ENCODE results near the gene ATF1.
"Not testable (repeated sequence)": the region's sequence is repeated elsewhere in the genome, so short reads cannot be mapped to it uniquely, and the experiment has no call there.

The ATF1 gene

DNA sequence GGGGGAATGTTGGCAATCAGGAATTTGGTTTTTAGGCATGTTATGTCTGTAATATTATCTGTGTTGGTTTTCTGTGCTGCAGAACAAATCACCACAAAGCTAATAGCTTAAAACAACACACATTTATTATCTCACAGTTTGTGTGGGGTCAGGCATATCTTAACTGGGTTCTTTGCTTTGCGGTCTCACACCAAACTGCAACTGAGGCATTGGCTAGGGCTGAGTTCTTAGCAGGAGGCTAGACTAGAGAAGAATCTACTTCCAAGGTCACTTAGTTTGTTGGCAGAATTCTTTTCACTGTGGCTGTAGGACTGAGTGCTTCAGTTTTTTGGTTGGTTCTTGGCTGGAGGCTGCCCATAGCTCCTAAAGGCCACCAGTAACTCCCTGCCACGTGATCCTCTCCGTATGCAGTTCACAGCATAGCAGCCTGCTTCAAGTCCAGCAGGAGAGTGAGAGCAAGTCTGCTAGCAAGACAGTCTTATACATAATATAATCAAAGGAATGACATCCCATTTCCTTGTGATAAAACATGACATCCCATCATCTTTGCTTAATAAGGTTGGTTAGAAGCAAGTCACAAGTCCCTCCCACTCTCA lies 21.6 kb downstream of the ATF1 start:
- Mint-ChIP-seq H3K36me3 (ENCODE audit: insufficient read depth) (peaks cover 20% of the 10 kb centered on the region), H3K4me3 (no peak overlapping the region), H3K4me1 (peaks cover 17% of the 10 kb centered on the region), H3K27me3 (no peaks in the 10 kb centered on the region), H3K9me3 (no peaks in the 10 kb centered on the region), H3K27ac (ENCODE audit: low read depth) (no peak overlapping the region)
- ATAC-seq (replicated peaks; ENCODE audit: extremely low read depth, poor library complexity, severe bottlenecking) (no peak), DNase-seq (ENCODE audit: low spot score in 2 of 2) (no peak)

GRCh38 chr12:50786498-50787231 lies 22.8 kb downstream of the ATF1 start:
- peaks cover 12% of the 10 kb centered on the region for H3K36me3 Mint-ChIP-seq (ENCODE audit: insufficient read depth)
- no peak for ATAC-seq (replicated peaks; ENCODE audit: extremely low read depth, poor library complexity, severe bottlenecking)
- H3K27me3 Mint-ChIP-seq = no peaks in the 10 kb centered on the region
- H3K9me3 Mint-ChIP-seq = no peaks in the 10 kb centered on the region
- DNase-seq (ENCODE audit: low spot score in 2 of 2) = no peak
- H3K27ac Mint-ChIP-seq (ENCODE audit: low read depth) = no peak overlapping the region
- no peak overlapping the region for H3K4me3 Mint-ChIP-seq
- H3K4me1 Mint-ChIP-seq = peaks cover 29% of the 10 kb centered on the region

- no peak overlapping the region for H3K27ac Mint-ChIP-seq (ENCODE audit: low read depth)
- peaks cover 34% of the 10 kb centered on the region for H3K4me1 Mint-ChIP-seq
Measured at GRCh38 chr12:50787618-50788017, 23.7 kb downstream of the ATF1 start.

GRCh38 chr12:50788561-50788960 lies 24.7 kb downstream of the ATF1 start:
- Mint-ChIP-seq H3K36me3 (ENCODE audit: insufficient read depth) (peaks cover 5% of the 10 kb centered on the region), H3K4me3 (no peak overlapping the region), H3K9me3 (no peaks in the 10 kb centered on the region), H3K27ac (ENCODE audit: low read depth) (no peak overlapping the region), H3K27me3 (no peaks in the 10 kb centered on the region), H3K4me1 (peaks cover 34% of the 10 kb centered on the region)
- no peak for DNase-seq (ENCODE audit: low spot score in 2 of 2)
- ATAC-seq (replicated peaks; ENCODE audit: extremely low read depth, poor library complexity, severe bottlenecking) = no peak

More at GRCh38 chr12:50787618-50788017, 23.7 kb downstream of the ATF1 start:
- ATAC-seq (replicated peaks; ENCODE audit: extremely low read depth, poor library complexity, severe bottlenecking) (no peak), DNase-seq (ENCODE audit: low spot score in 2 of 2) (no peak)
- H3K36me3 Mint-ChIP-seq (ENCODE audit: insufficient read depth) = peaks cover 7% of the 10 kb centered on the region
- H3K4me3 Mint-ChIP-seq = no peak overlapping the region
- H3K27me3 Mint-ChIP-seq = no peaks in the 10 kb centered on the region
- H3K9me3 Mint-ChIP-seq = no peaks in the 10 kb centered on the region

DNA sequence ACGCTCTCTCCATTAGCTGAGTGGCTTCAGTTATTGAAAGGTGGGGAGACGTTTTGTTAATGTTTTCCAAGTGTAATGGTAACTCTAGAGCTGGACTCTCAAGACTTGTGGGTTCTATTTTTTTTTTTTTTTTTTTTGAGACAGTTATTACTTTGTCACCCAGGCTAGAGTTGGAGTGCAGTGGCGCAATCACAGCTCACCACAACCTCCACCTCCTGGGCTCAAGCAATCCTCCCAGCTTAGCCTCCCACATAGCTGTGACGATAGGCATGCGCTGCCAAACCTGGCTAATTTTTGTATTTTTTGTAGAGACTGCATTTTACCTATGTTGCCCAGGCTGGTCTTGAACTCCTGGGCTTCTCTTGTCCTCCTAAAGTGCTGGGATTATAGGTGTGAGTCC lies 26.2 kb downstream of the ATF1 start:
- Mint-ChIP-seq H3K27me3 (no peaks in the 10 kb centered on the region), H3K4me3 (no peak overlapping the region), H3K36me3 (ENCODE audit: insufficient read depth) (peaks cover 5% of the 10 kb centered on the region), H3K27ac (ENCODE audit: low read depth) (peak overlapping the region; percentile 39), H3K9me3 (no peaks in the 10 kb centered on the region), H3K4me1 (peaks cover 26% of the 10 kb centered on the region)
- ATAC-seq (replicated peaks; ENCODE audit: extremely low read depth, poor library complexity, severe bottlenecking) = no peak
- DNase-seq (ENCODE audit: low spot score in 2 of 2) = no peak

DNA sequence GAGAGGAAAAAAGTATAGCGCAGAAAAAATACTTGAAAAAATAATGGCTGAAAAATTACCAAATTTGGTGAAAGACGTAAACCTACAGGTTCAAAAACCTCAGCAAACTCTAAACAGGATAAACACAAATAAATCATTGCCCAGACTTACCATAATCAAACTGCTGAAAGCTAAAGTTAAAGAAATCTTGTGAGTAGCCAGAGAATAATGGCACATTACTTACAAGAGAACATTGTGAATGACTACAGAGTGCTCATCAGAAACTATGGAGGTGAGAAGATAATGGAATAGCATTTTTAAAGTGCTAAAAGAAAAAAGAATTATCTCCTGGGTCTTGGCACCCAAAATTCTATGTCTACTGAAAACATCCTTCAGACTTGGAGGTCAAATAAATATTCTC lies 36.0 kb downstream of the ATF1 start:
- Mint-ChIP-seq H3K4me3 (no peak overlapping the region), H3K36me3 (ENCODE audit: insufficient read depth) (peaks cover 45% of the 10 kb centered on the region), H3K4me1 (no peaks in the 10 kb centered on the region), H3K9me3 (no peaks in the 10 kb centered on the region), H3K27ac (ENCODE audit: low read depth) (no peak overlapping the region), H3K27me3 (no peaks in the 10 kb centered on the region)
- DNase-seq (ENCODE audit: low spot score in 2 of 2) (no peak), ATAC-seq (replicated peaks; ENCODE audit: extremely low read depth, poor library complexity, severe bottlenecking) (no peak)

- Mint-ChIP-seq H3K27ac (ENCODE audit: low read depth) (no peak overlapping the region), H3K9me3 (no peaks in the 10 kb centered on the region), H3K4me3 (no peak overlapping the region), H3K36me3 (ENCODE audit: insufficient read depth) (peaks cover 21% of the 10 kb centered on the region), H3K4me1 (no peaks in the 10 kb centered on the region), H3K27me3 (no peaks in the 10 kb centered on the region)
- no peak for DNase-seq (ENCODE audit: low spot score in 2 of 2)
- ATAC-seq (replicated peaks; ENCODE audit: extremely low read depth, poor library complexity, severe bottlenecking) = no peak
Measured at GRCh38 chr12:50803230-50803875, 39.5 kb downstream of the ATF1 start.

DNA sequence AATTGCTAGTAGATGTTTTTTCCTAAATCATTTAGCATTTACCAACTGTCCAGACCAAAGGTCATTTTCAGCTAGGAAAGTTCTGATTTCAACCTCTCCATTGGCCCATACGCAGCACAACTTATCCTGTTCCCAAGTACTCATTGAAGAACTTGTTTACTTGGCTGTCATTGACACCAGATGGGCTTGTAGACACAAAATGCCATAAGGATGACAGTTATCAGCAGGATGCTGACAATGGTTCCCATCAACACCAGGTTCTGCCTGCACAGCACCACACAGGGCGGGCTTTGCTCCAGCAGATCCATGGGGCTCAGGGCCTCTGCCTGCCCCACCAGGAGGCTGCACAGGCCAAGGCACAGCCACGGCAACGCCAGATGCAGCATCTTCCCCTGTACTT lies 42.3 kb downstream of the ATF1 start:
- Mint-ChIP-seq H3K27me3 (no peaks in the 10 kb centered on the region), H3K4me3 (no peak overlapping the region), H3K27ac (ENCODE audit: low read depth) (no peak overlapping the region), H3K9me3 (no peaks in the 10 kb centered on the region), H3K4me1 (no peaks in the 10 kb centered on the region), H3K36me3 (ENCODE audit: insufficient read depth) (peaks cover 21% of the 10 kb centered on the region)
- ATAC-seq (replicated peaks; ENCODE audit: extremely low read depth, poor library complexity, severe bottlenecking) = no peak
- no peak for DNase-seq (ENCODE audit: low spot score in 2 of 2)

GRCh38 chr12:50809131-50809530 lies 45.2 kb downstream of the ATF1 start:
- H3K9me3 Mint-ChIP-seq; ATAC-seq (replicated peaks; ENCODE audit: extremely low read depth, poor library complexity, severe bottlenecking); H3K27me3 Mint-ChIP-seq; H3K27ac Mint-ChIP-seq (ENCODE audit: low read depth); H3K4me3 Mint-ChIP-seq; H3K4me1 Mint-ChIP-seq; DNase-seq (ENCODE audit: low spot score in 2 of 2): not testable (repeated sequence)
- H3K36me3 Mint-ChIP-seq (ENCODE audit: insufficient read depth) = peaks cover 22% of the 10 kb centered on the region

DNA sequence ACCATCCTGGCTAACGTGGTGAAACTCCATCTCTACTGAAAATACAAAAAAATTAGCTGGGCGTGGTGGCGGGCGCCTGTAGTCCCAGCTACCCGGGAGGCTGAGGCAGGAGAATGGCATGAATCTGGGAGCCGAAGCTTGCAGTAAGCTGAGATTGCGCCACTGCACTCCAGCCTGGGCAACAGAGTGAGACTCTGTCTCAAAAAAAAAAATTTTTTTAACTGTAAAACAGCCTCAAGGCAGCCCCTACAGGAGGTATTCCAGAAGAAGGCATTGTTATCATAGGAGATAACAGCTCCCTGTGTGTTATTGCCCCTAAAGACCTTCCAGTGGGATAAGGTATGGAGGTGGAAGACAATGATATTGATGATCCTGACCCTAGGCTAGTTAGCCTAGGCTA lies 51.0 kb downstream of the ATF1 start:
- H3K4me3 Mint-ChIP-seq; H3K27ac Mint-ChIP-seq (ENCODE audit: low read depth); H3K4me1 Mint-ChIP-seq; ATAC-seq (replicated peaks; ENCODE audit: extremely low read depth, poor library complexity, severe bottlenecking); H3K9me3 Mint-ChIP-seq; DNase-seq (ENCODE audit: low spot score in 2 of 2); H3K27me3 Mint-ChIP-seq: not testable (repeated sequence)
- H3K36me3 Mint-ChIP-seq (ENCODE audit: insufficient read depth) = peaks cover 45% of the 10 kb centered on the region

GRCh38 chr12:50820177-50820576 lies 56.3 kb downstream of the ATF1 start:
- Mint-ChIP-seq H3K36me3 (ENCODE audit: insufficient read depth) (peaks cover 24% of the 10 kb centered on the region), H3K27me3 (no peaks in the 10 kb centered on the region), H3K4me3 (no peak overlapping the region), H3K4me1 (no peaks in the 10 kb centered on the region), H3K27ac (ENCODE audit: low read depth) (no peak overlapping the region), H3K9me3 (no peaks in the 10 kb centered on the region)
- DNase-seq (ENCODE audit: low spot score in 2 of 2) (no peak), ATAC-seq (replicated peaks; ENCODE audit: extremely low read depth, poor library complexity, severe bottlenecking) (no peak)

- H3K4me3 Mint-ChIP-seq = no peak overlapping the region
- no peak for ATAC-seq (replicated peaks; ENCODE audit: extremely low read depth, poor library complexity, severe bottlenecking)
- DNase-seq (ENCODE audit: low spot score in 2 of 2) = no peak
- H3K4me1 Mint-ChIP-seq = no peaks in the 10 kb centered on the region
- H3K9me3 Mint-ChIP-seq = no peaks in the 10 kb centered on the region
- H3K36me3 Mint-ChIP-seq (ENCODE audit: insufficient read depth) = peaks cover 13% of the 10 kb centered on the region
- H3K27ac Mint-ChIP-seq (ENCODE audit: low read depth) = no peak overlapping the region
- no peaks in the 10 kb centered on the region for H3K27me3 Mint-ChIP-seq
Measured at GRCh38 chr12:50822082-50822481, 58.2 kb downstream of the ATF1 start.

DNA sequence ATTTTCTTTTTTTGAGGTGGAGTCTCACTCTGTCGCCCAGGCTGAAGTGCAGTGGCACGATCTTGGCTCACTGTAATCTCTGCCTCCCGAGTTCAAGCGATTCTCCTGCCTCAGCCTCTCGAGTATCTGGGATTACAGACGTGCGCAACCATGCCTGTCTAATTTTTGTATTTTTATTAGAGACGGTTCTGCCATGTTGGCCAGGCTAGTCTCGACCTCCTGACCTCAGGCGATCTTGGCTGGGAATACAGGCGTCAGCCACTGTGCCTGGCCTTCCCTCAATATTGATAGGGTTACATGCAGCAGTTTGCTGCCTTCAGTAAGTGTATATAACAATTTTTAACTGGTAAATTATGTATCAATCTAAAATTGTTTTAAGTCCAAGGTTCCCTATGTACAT lies 59.8 kb downstream of the ATF1 start:
- not testable (repeated sequence) for DNase-seq (ENCODE audit: low spot score in 2 of 2); H3K4me3 Mint-ChIP-seq; H3K4me1 Mint-ChIP-seq; ATAC-seq (replicated peaks; ENCODE audit: extremely low read depth, poor library complexity, severe bottlenecking); H3K27me3 Mint-ChIP-seq; H3K9me3 Mint-ChIP-seq; H3K27ac Mint-ChIP-seq (ENCODE audit: low read depth)
- H3K36me3 Mint-ChIP-seq (ENCODE audit: insufficient read depth) = peaks cover 10% of the 10 kb centered on the region

Measured in central memory CD8-positive, alpha-beta T cell (primary cell).